ENCODE data around the gene ATP10A.
"Not testable (repeated sequence)": the region's sequence is repeated elsewhere in the genome, so short reads cannot be mapped to it uniquely, and the experiment has no call there.

ATP10A gene

GRCh38 chr15:25883463-25884259 is 20.5 kb upstream of the ATP10A start:
- peak; percentile 52 for DNase-seq (ENCODE audit: low read depth)

- no peak for DNase-seq (ENCODE audit: low read depth)
Measured at GRCh38 chr15:25882466-25882865, 19.3 kb upstream of the ATP10A start.

- not testable (repeated sequence) for DNase-seq (ENCODE audit: low read depth)
Measured at GRCh38 chr15:25880877-25881276, 17.8 kb upstream of the ATP10A start.

- DNase-seq (ENCODE audit: low read depth), result no peak
Measured at GRCh38 chr15:25880411-25880810, 17.3 kb upstream of the ATP10A start.

- DNase-seq (ENCODE audit: low read depth), result no peak
Measured at GRCh38 chr15:25879438-25879837, 16.3 kb upstream of the ATP10A start.

GRCh38 chr15:25877681-25878080 is 14.6 kb upstream of the ATP10A start:
- DNase-seq (ENCODE audit: low read depth), result no peak

GRCh38 chr15:25876231-25877140 is 13.4 kb upstream of the ATP10A start:
- no peak for DNase-seq (ENCODE audit: low read depth)

- DNase-seq (ENCODE audit: low read depth), result no peak
Measured at GRCh38 chr15:25875566-25875965, 12.4 kb upstream of the ATP10A start.

- no peak for DNase-seq (ENCODE audit: low read depth)
Measured at GRCh38 chr15:25874379-25874778, 11.3 kb upstream of the ATP10A start.

GRCh38 chr15:25871403-25871802 is 8.3 kb upstream of the ATP10A start:
- DNase-seq (ENCODE audit: low read depth), result no peak

- no peak for DNase-seq (ENCODE audit: low read depth)
Measured at GRCh38 chr15:25870938-25871337, 7.8 kb upstream of the ATP10A start.

GRCh38 chr15:25869701-25870100 is 6.6 kb upstream of the ATP10A start:
- DNase-seq (ENCODE audit: low read depth), result no peak

- no peak for DNase-seq (ENCODE audit: low read depth)
Measured at GRCh38 chr15:25866874-25867273, 3.7 kb upstream of the ATP10A start.

- DNase-seq (ENCODE audit: low read depth), result no peak
Measured at GRCh38 chr15:25866251-25866650, 3.1 kb upstream of the ATP10A start.

GRCh38 chr15:25864966-25865365 is 1.8 kb upstream of the ATP10A start:
- no peak for DNase-seq (ENCODE audit: low read depth)

GRCh38 chr15:25863968-25864580 is 947 bp upstream of the ATP10A start:
- no peak for DNase-seq (ENCODE audit: low read depth)

GRCh38 chr15:25862472-25863110 is 536 bp downstream of the ATP10A start:
- DNase-seq (ENCODE audit: low read depth), result no peak

GRCh38 chr15:25862071-25862471 is 1.1 kb downstream of the ATP10A start:
- peak; percentile 32 for DNase-seq (ENCODE audit: low read depth)

GRCh38 chr15:25860885-25861866 is 2.0 kb downstream of the ATP10A start:
- peak; percentile 46 for DNase-seq (ENCODE audit: low read depth)

- DNase-seq (ENCODE audit: low read depth), result no peak
Measured at GRCh38 chr15:25859838-25860645, 3.1 kb downstream of the ATP10A start.

All from GM04504 (cell line).